Neural cell (in vitro differentiated cells): ENCODE measurements around the gene SPATA13. TPM values are rescaled to one million over a fixed set of nuclear protein-coding genes. Genes with fewer than 3 reads are reported as not detected.

ENCODE experiments used
- H2AFZ ChIP-seq: fragments of 200-600, 300-800 bp; sonication (generic), shearing (Covaris generic); 2 replicates; pipeline ENCODE4 v1.6.0; 2014; ENCODE audit warnings: low read depth, mild to moderate bottlenecking, antibody characterized with exemption, low read length, moderate library complexity
- H3F3A ChIP-seq: fragments of 200-600 bp; shearing (Covaris generic); 2 replicates; pipeline ENCODE4 v1.6.1; 2016; ENCODE audit warnings: mild to moderate bottlenecking, moderate library complexity, mixed read lengths, antibody characterized with exemption, low read length; ENCODE audit not compliant: insufficient read depth, poor library complexity, severe bottlenecking
- H3K27ac ChIP-seq: fragments of 200-600, 300-800 bp; sonication (generic), shearing (Covaris generic); 2 replicates; pipeline ENCODE4 v1.5.1; 2014; ENCODE audit warnings: mild to moderate bottlenecking, low read length, moderate library complexity
- H3K27me3 ChIP-seq: fragments of 300-800, 200-600 bp; sonication (generic), shearing (Covaris generic); 2 replicates; pipeline ENCODE4 v1.6.0; 2014; ENCODE audit warnings: mild to moderate bottlenecking, low read depth, low read length, moderate library complexity; ENCODE audit not compliant: insufficient read depth
- H3K36me3 ChIP-seq: fragments of 300-800, 200-600 bp; sonication (generic), shearing (Covaris generic); 2 replicates; pipeline ENCODE4 v1.5.1; 2014; ENCODE audit warnings: mild to moderate bottlenecking, antibody characterized with exemption, low read length, moderate library complexity; ENCODE audit not compliant: insufficient read depth
- H3K4me2 ChIP-seq: fragments of 300-800, 200-600 bp; sonication (generic), shearing (Covaris generic); 2 replicates; pipeline ENCODE4 v1.6.0; 2014; ENCODE audit warnings: mild to moderate bottlenecking, low read length
- H3K4me3 ChIP-seq: fragments of 300-800, 200-600 bp; sonication (generic), shearing (Covaris generic); 2 replicates; pipeline ENCODE4 v1.5.1; 2014; ENCODE audit warnings: mild to moderate bottlenecking, low read length, moderate library complexity
- H3K79me2 ChIP-seq: fragments of 200-600 bp; shearing (Covaris generic); replicated peaks from 2 replicates; pipeline ENCODE4 v1.6.0; 2014; ENCODE audit warnings: mild to moderate bottlenecking, low read length, moderate library complexity; ENCODE audit not compliant: insufficient read depth
- H3K9ac ChIP-seq: fragments of 300-800, 200-600 bp; sonication (generic), shearing (Covaris generic); 2 replicates; pipeline ENCODE4 v1.6.1; 2016; ENCODE audit warnings: mild to moderate bottlenecking, low read length, mixed read lengths
- H3K9me2 ChIP-seq: fragments of 200-600 bp; shearing (Covaris generic); 2 replicates; pipeline ENCODE4 v1.6.1; 2016; ENCODE audit warnings: mild to moderate bottlenecking, low read length, mixed read lengths; ENCODE audit not compliant: insufficient read depth
- H3K9me3 ChIP-seq: fragments of 200-600, 300-800 bp; sonication (generic), shearing (Covaris generic); 2 replicates; pipeline ENCODE4 v1.6.1; 2016; ENCODE audit warnings: mild to moderate bottlenecking, mixed run types, low read length, moderate library complexity, mixed read lengths
- H4K20me1 ChIP-seq: fragments of 200-600 bp; shearing (Covaris generic); 2 replicates; pipeline ENCODE4 v1.6.1; 2016; ENCODE audit warnings: mild to moderate bottlenecking, mixed run types; ENCODE audit not compliant: insufficient read depth
- EP300 ChIP-seq: fragments of 450-650 bp; conservative IDR thresholded peaks from 2 replicates; pipeline ENCODE4 v1.6.1; 2014; ENCODE audit warnings: antibody characterized with exemption, mild to moderate bottlenecking, moderate library complexity; ENCODE audit not compliant: poor library complexity, severe bottlenecking
- EZH2 ChIP-seq: fragments of 200-600, 300-800 bp; shearing (Covaris generic), sonication (generic); IDR thresholded peaks from 2 replicates; pipeline ENCODE4 v1.6.1; 2014; ENCODE audit warnings: antibody characterized with exemption, low read length, borderline replicate concordance, mild to moderate bottlenecking; ENCODE audit not compliant: insufficient read depth, poor library complexity, severe bottlenecking
- MXI1 ChIP-seq: fragments of 450-650 bp; conservative IDR thresholded peaks from 2 replicates; pipeline ENCODE4 v1.6.1; 2014; ENCODE audit warnings: antibody characterized with exemption, mild to moderate bottlenecking; ENCODE audit not compliant: poor library complexity, severe bottlenecking
- POLR2AphosphoS5 ChIP-seq: IDR thresholded peaks from 2 replicates; pipeline ENCODE4 v1.6.1; 2012
- RAD21 ChIP-seq: fragments of 450-650 bp; conservative IDR thresholded peaks from 2 replicates; pipeline ENCODE4 v1.6.1; 2014; ENCODE audit warnings: antibody characterized with exemption, mild to moderate bottlenecking, moderate library complexity
- SMC3 ChIP-seq: fragments of 450-650 bp; conservative IDR thresholded peaks from 2 replicates; pipeline ENCODE4 v1.6.1; 2014; ENCODE audit warnings: antibody characterized with exemption, mild to moderate bottlenecking, moderate library complexity; ENCODE audit not compliant: poor library complexity
- TAF1 ChIP-seq: IDR thresholded peaks from 2 replicates; pipeline ENCODE4 v1.6.1; 2012; ENCODE audit warnings: low read depth
- polyA plus RNA-seq: library from polyadenylated mRNA; depleted of rRNA; stranded (reverse); fragments of >200 nt; gene quantifications from 2 replicates; pipeline ENCODE4 v1.2.3, GENCODE V29; 2014
- TF ChIP-seq, protein P1 (sequence below): fragments of 450-650 bp; IDR thresholded peaks from 2 replicates; pipeline ENCODE4 v1.5.1; 2014; ENCODE audit warnings: antibody characterized with exemption, mild to moderate bottlenecking, moderate library complexity; ENCODE audit not compliant: poor library complexity, severe bottlenecking
- TF ChIP-seq, protein P2 (sequence below): IDR thresholded peaks from 2 replicates; pipeline ENCODE4 v1.6.1; 2012; ENCODE audit warnings: borderline replicate concordance

The SPATA13 gene
- polyA plus RNA-seq, 1 donor from 2014 or later: 15.5 TPM

DNA sequence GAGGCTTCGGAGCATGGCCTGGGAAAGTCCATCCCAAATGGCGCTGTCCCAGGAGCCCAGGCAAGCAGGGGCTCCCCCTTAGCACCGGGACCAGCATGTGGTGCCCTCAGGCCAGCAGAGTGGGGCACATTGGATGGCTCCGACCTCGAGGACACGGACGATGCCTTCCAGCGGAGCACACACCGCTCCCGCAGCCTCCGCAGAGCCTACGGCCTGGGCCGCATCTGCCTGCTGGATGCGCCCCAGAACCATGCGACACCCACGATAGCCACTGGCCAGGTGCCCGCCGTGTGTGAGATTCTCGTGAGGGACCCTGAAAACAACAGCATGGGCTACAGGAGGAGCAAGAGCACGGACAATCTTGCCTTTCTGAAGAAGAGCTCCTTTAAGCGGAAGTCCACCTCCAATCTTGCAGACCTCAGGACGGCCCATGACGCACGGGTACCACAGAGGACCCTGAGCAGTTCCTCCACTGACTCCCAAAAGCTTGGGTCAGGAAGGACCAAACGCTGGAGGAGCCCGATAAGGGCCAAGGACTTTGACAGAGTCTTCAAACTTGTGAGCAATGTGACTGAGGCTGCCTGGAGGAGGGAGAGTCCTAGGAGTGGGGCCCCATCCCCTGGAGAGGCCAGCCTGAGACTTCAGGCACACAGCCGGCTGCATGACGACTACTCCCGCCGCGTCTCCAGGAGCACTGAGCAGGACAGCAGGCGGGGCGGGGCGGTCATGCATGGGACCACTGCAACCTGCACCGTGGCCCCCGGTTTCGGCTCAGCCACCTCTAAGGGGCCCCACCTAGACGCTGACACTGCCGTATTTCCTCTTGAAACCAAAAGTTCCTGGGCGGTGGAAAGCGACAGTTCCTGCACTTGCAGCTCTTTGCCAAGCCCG lies 63.1 kb downstream of the SPATA13 start:
- Histone ChIP-seq H3K79me2 (no peaks in the 10 kb centered on the region), H3K36me3 (no peaks in the 10 kb centered on the region), H3K4me2 (no peak overlapping the region), H3K9ac (no peak overlapping the region), H4K20me1 (no peaks in the 10 kb centered on the region), H3K4me3 (no peak overlapping the region), H3F3A (no peaks in the 10 kb centered on the region), H2AFZ (no peak overlapping the region), H3K27me3 (no peaks in the 10 kb centered on the region), H3K27ac (no peak overlapping the region), H3K9me2 (no peaks in the 10 kb centered on the region), H3K9me3 (no peaks in the 10 kb centered on the region)
- TF ChIP-seq EP300 (no peak), TAF1 (no peak), RAD21 (no peak), EZH2 (no peak), MXI1 (no peak), SMC3 (no peak), POLR2AphosphoS5 (no peak)
- TF ChIP-seq, protein P1, sequence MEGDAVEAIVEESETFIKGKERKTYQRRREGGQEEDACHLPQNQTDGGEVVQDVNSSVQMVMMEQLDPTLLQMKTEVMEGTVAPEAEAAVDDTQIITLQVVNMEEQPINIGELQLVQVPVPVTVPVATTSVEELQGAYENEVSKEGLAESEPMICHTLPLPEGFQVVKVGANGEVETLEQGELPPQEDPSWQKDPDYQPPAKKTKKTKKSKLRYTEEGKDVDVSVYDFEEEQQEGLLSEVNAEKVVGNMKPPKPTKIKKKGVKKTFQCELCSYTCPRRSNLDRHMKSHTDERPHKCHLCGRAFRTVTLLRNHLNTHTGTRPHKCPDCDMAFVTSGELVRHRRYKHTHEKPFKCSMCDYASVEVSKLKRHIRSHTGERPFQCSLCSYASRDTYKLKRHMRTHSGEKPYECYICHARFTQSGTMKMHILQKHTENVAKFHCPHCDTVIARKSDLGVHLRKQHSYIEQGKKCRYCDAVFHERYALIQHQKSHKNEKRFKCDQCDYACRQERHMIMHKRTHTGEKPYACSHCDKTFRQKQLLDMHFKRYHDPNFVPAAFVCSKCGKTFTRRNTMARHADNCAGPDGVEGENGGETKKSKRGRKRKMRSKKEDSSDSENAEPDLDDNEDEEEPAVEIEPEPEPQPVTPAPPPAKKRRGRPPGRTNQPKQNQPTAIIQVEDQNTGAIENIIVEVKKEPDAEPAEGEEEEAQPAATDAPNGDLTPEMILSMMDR: no peak
- TF ChIP-seq, protein P2, sequence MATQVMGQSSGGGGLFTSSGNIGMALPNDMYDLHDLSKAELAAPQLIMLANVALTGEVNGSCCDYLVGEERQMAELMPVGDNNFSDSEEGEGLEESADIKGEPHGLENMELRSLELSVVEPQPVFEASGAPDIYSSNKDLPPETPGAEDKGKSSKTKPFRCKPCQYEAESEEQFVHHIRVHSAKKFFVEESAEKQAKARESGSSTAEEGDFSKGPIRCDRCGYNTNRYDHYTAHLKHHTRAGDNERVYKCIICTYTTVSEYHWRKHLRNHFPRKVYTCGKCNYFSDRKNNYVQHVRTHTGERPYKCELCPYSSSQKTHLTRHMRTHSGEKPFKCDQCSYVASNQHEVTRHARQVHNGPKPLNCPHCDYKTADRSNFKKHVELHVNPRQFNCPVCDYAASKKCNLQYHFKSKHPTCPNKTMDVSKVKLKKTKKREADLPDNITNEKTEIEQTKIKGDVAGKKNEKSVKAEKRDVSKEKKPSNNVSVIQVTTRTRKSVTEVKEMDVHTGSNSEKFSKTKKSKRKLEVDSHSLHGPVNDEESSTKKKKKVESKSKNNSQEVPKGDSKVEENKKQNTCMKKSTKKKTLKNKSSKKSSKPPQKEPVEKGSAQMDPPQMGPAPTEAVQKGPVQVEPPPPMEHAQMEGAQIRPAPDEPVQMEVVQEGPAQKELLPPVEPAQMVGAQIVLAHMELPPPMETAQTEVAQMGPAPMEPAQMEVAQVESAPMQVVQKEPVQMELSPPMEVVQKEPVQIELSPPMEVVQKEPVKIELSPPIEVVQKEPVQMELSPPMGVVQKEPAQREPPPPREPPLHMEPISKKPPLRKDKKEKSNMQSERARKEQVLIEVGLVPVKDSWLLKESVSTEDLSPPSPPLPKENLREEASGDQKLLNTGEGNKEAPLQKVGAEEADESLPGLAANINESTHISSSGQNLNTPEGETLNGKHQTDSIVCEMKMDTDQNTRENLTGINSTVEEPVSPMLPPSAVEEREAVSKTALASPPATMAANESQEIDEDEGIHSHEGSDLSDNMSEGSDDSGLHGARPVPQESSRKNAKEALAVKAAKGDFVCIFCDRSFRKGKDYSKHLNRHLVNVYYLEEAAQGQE: no peak

DNA sequence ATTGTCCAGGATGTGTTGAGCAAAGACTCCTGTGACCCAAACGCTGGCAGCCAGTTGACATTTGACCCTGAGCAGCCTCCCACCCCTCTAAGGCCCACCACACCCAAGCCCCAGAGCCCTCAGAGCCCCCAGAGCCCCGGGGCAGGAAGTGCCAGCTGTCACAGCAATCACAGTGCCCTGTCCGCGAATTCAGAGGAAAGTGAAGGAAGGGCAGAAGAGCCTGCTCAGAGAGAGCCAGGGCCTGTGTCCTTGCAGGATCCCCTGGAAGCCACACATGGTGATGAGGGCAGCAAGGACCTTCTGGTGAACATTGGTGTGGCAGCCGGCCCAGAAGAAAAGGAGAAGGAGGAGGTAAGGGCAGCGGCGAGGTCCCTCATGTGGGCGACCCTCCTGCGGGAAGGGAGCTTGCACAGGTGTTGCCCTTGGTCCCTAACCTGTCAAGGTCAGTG lies 63.7 kb downstream of the SPATA13 start:
- H3K9me3 ChIP-seq: no peaks in the 10 kb centered on the region
- H3K79me2 ChIP-seq: no peaks in the 10 kb centered on the region
- H3K27me3 ChIP-seq: no peaks in the 10 kb centered on the region
- H3K4me3 ChIP-seq: no peak overlapping the region
- no peak overlapping the region for H3K27ac ChIP-seq
- no peaks in the 10 kb centered on the region for H3K9me2 ChIP-seq
- no peak overlapping the region for H3K9ac ChIP-seq
- H3K4me2 ChIP-seq: no peak overlapping the region
- H4K20me1 ChIP-seq: no peaks in the 10 kb centered on the region
- TF ChIP-seq MXI1 (no peak), POLR2AphosphoS5 (no peak), TAF1 (no peak), EP300 (no peak), EZH2 (no peak), RAD21 (no peak), SMC3 (no peak)
- TF ChIP-seq, protein P1: no peak
- TF ChIP-seq, protein P2: no peak
- H3F3A ChIP-seq: no peaks in the 10 kb centered on the region
- H3K36me3 ChIP-seq: no peaks in the 10 kb centered on the region
- no peak overlapping the region for H2AFZ ChIP-seq
